IMR-90 (cell line): Measurements from ENCODE around the gene LCE2C. TPM values are rescaled to one million over a fixed set of nuclear protein-coding genes. Genes with fewer than 3 reads are reported as not detected.

Experiments
- ATAC-seq: fragments of 200-7000 bp; cut with Tn5 transposase; 2 replicates; pipeline ENCODE4 v1.9.1; 2020; ENCODE audit warnings: low read depth, mild to moderate bottlenecking, moderate library complexity
- BruUV-seq: library from RNA; stranded (reverse); fragments of 400-500 nt; replicated peaks from 2 replicates; lab custom pipeline; 2021; lab: Mats Ljungman, UMichigan
- CTCF ChIA-PET: fragments of 300-600 bp; formaldehyde crosslinking; extraction: SDS; loops from one replicate; lab custom pipeline; 2021; ENCODE audit warnings: antibody characterized with exemption; lab: Yijun Ruan, JAX
- POLR2A ChIA-PET: fragments of 300-600 bp; sonication (Branson Sonifier 250); formaldehyde crosslinking; loops from one replicate; lab custom pipeline; 2022; ENCODE audit warnings: antibody characterized with exemption; ENCODE audit not compliant: unreplicated experiment; lab: Charles Lee
- DNase-seq: peaks from one replicate; pipeline ENCODE4 v3.0.0; 2013
- H2AFZ ChIP-seq: replicated peaks from 2 replicates; pipeline ENCODE3; 2013; ENCODE audit warnings: low read length, mild to moderate bottlenecking; ENCODE audit not compliant: poor library complexity
- H2AK5ac ChIP-seq: 2 replicates; pipeline ENCODE4 v1.6.1; 2013; ENCODE audit warnings: low read depth, low read length, inconsistent platforms
- H2AK9ac ChIP-seq: replicated peaks from 2 replicates; pipeline ENCODE3; 2013; ENCODE audit warnings: mild to moderate bottlenecking, low read depth, low read length, moderate library complexity; ENCODE audit not compliant: poor library complexity
- H2BK120ac ChIP-seq: 2 replicates; pipeline ENCODE4 v1.6.1; 2013; ENCODE audit warnings: low read depth, low read length, inconsistent platforms
- H2BK15ac ChIP-seq: 3 replicates; pipeline ENCODE4 v1.6.1; 2013; ENCODE audit warnings: low read depth, low read length, inconsistent platforms
- H2BK20ac ChIP-seq: 2 replicates; pipeline ENCODE4 v1.6.1; 2013; ENCODE audit warnings: low read depth, mild to moderate bottlenecking, inconsistent platforms, low read length, moderate library complexity
- H2BK5ac ChIP-seq: 2 replicates; pipeline ENCODE4 v1.6.1; 2013; ENCODE audit warnings: mild to moderate bottlenecking, low read depth, low read length, inconsistent platforms; ENCODE audit not compliant: poor library complexity, severe bottlenecking
- H3K14ac ChIP-seq: replicated peaks from 2 replicates; pipeline ENCODE4 v1.6.1; 2013; ENCODE audit warnings: low read depth, low read length, inconsistent platforms
- H3K18ac ChIP-seq: 2 replicates; pipeline ENCODE4 v1.6.1; 2013; ENCODE audit warnings: low read depth, low read length, control low read depth
- H3K23ac ChIP-seq: 2 replicates; pipeline ENCODE4 v1.6.1; 2013; ENCODE audit warnings: low read depth, low read length, inconsistent platforms
- H3K27ac ChIP-seq: 2 replicates; pipeline ENCODE4 v1.5.1; 2013; ENCODE audit warnings: mild to moderate bottlenecking, control low read depth, low read length; ENCODE audit not compliant: insufficient read depth
- H3K27me3 ChIP-seq: 2 replicates; pipeline ENCODE4 v1.6.1; 2013; ENCODE audit warnings: low read length; ENCODE audit not compliant: control insufficient read depth, insufficient read depth
- H3K36me3 ChIP-seq: 2 replicates; pipeline ENCODE4 v1.6.1; 2013; ENCODE audit warnings: low read length, mixed read lengths; ENCODE audit not compliant: control insufficient read depth, insufficient read depth
- H3K4ac ChIP-seq: 2 replicates; pipeline ENCODE4 v1.6.1; 2013; ENCODE audit warnings: low read depth, low read length, inconsistent platforms
- H3K4me1 ChIP-seq: 2 replicates; pipeline ENCODE4 v1.6.1; 2013; ENCODE audit warnings: low read length, mixed read lengths; ENCODE audit not compliant: control insufficient read depth, insufficient read depth
- H3K4me2 ChIP-seq: 2 replicates; pipeline ENCODE4 v1.6.1; 2013; ENCODE audit warnings: low read depth, mild to moderate bottlenecking, control low read depth, low read length, moderate library complexity
- H3K4me3 ChIP-seq: 2 replicates; pipeline ENCODE4 v1.5.1; 2013; ENCODE audit warnings: low read depth, mild to moderate bottlenecking, control low read depth, low read length, moderate library complexity; ENCODE audit not compliant: insufficient read depth
- H3K56ac ChIP-seq: 2 replicates; pipeline ENCODE4 v1.6.1; 2013; ENCODE audit warnings: low read length, inconsistent platforms; ENCODE audit not compliant: insufficient read depth; ENCODE audit errors: extremely low read depth
- H3K79me1 ChIP-seq, 2 experiments: 2 replicates each; pipeline ENCODE4 v1.6.1; 2013; ENCODE audit warnings: low read length in 2 of 2, inconsistent platforms in 1 of 2, low read depth in 1 of 2
- H3K9ac ChIP-seq: 2 replicates; pipeline ENCODE4 v1.6.1; 2013; ENCODE audit warnings: low read depth, low read length, control low read depth
- H3K9me1 ChIP-seq: 2 replicates; pipeline ENCODE4 v1.6.1; 2013; ENCODE audit warnings: low read length, inconsistent platforms; ENCODE audit not compliant: insufficient read depth
- H3K9me3 ChIP-seq: 2 replicates; pipeline ENCODE4 v1.6.1; 2013; ENCODE audit warnings: low read length; ENCODE audit not compliant: control insufficient read depth, insufficient read depth
- H4K20me1 ChIP-seq: 2 replicates; pipeline ENCODE4 v1.6.1; 2013; ENCODE audit warnings: low read length, inconsistent platforms; ENCODE audit not compliant: insufficient read depth
- H4K5ac ChIP-seq: 2 replicates; pipeline ENCODE4 v1.6.1; 2013; ENCODE audit warnings: mild to moderate bottlenecking, low read depth, low read length, control low read depth
- H4K8ac ChIP-seq, 2 experiments: 2 replicates each; pipeline ENCODE4 v1.6.1; 2013; ENCODE audit warnings: low read depth in 2 of 2, low read length in 2 of 2, control low read depth in 1 of 2, inconsistent platforms in 1 of 2
- H4K91ac ChIP-seq: 2 replicates; pipeline ENCODE4 v1.6.1; 2013; ENCODE audit warnings: low read depth, low read length, inconsistent platforms; ENCODE audit not compliant: insufficient read depth
- BHLHE40 ChIP-seq: fragments of 150-350 bp; IDR thresholded peaks from 2 replicates; pipeline ENCODE4 v1.6.1; 2016; ENCODE audit warnings: mild to moderate bottlenecking, low read depth, low read length
- POLR2A ChIP-seq: IDR thresholded peaks from 2 replicates; pipeline ENCODE4 v1.6.1; 2012; ENCODE audit warnings: mild to moderate bottlenecking, low read depth, low read length
- RAD21 ChIP-seq: IDR thresholded peaks from 2 replicates; pipeline ENCODE4 v1.6.1; 2012; ENCODE audit warnings: low read length, improper control_type of control experiment
- WGBS, 2 experiments: methylation state at CpG; one replicate each; pipeline versions ENCODE4 v1.1.5 to v1.1.7; 2013; ENCODE audit warnings: missing lambda C conversion rate in 2 of 2; ENCODE audit not compliant: insufficient read length in 1 of 2; ENCODE audit errors: extremely low coverage in 2 of 2; 5-methylcytosine and 5-hydroxymethylcytosine counted together
- dilution Hi-C: fragments of 300-500 bp; cut with HindIII; formaldehyde crosslinking; loops from one replicate; pipeline ENCODE4 v1.14.3; 2018; ENCODE audit warnings: low sequenced_read_pairs; ENCODE audit not compliant: unreplicated experiment
- in situ Hi-C: fragments of 300-500 bp; cut with MboI; formaldehyde crosslinking; loops from 3 replicates; pipeline ENCODE4 v1.14.3; 2019; ENCODE audit warnings: low sequenced_read_pairs, inconsistent platforms, mixed read lengths
- intact Hi-C: fragments of 100-400 bp; cut with micrococcal nuclease; formaldehyde crosslinking; loops from 2 replicates; pipeline ENCODE4 v1.10.0; 2022
- polyA plus RNA-seq, 3 experiments: library from polyadenylated mRNA; depleted of rRNA; stranded (reverse); fragments of >200 nt; gene quantifications; 2 replicates each; pipeline ENCODE4 v1.2.3, GENCODE V29; 2012; ENCODE audit warnings: low replicate concordance in 1 of 3
- total RNA-seq: library from RNA; depleted of rRNA; stranded (reverse); fragments of >200 nt; gene quantifications from 2 replicates; pipeline ENCODE4 v1.2.3, GENCODE V29; 2012

LCE2C gene
- total and polyA plus RNA-seq, 2 of the 4 experiments (the other 2 are of a cell fraction), result not detected

GRCh38 chr1:152707860-152708259 is 32.8 kb downstream of the LCE2C start, which contains the start of gene LCE4A:
TSS of gene LCE4A (plus strand) at chr1:152708160. CDS start at chr1:152709076, 916 bp downstream.
- H3K9me3 ChIP-seq, result peaks cover 3% of the 10 kb centered on the region; the same call in 1 of the 2 replicates
- H3K14ac ChIP-seq, result no peak within 1 kb of the TSS
- dilution Hi-C loops (no loop called here), in situ Hi-C loops (no loop called here), intact Hi-C loops (no loop called here)
- H3K9me1 ChIP-seq, result no peaks in the 10 kb centered on the region
- WGBS, 2 experiments, result no CpG with 5 or more reads among the region's 2 CpGs
- H2AK9ac ChIP-seq, result no peak within 1 kb of the TSS
- no peak within 1 kb of the TSS for H3K4me3 ChIP-seq
- no peak within 1 kb of the TSS for H2AK5ac ChIP-seq
- DNase-seq (no peak), ATAC-seq (no peak)
- H3K9ac ChIP-seq, result no peak within 1 kb of the TSS
- H2AFZ ChIP-seq, result no peak within 1 kb of the TSS
- no peak within 1 kb of the TSS for H4K91ac ChIP-seq
- no peaks in the 10 kb centered on the region for H3K79me1 ChIP-seq
- TF ChIP-seq BHLHE40 (no peak), RAD21 (no peak), POLR2A (no peak)
- H2BK15ac ChIP-seq, result no peak within 1 kb of the TSS
- H2BK120ac ChIP-seq, result no peak within 1 kb of the TSS
- H4K20me1 ChIP-seq, result no peaks in the 10 kb centered on the region
- no peaks in the 10 kb centered on the region; the same call in 1 of the 2 replicates for H3K27me3 ChIP-seq
- no peaks in the 10 kb centered on the region for H3K36me3 ChIP-seq
- H3K27ac ChIP-seq, result no peak within 1 kb of the TSS
- H4K5ac ChIP-seq, result no peak within 1 kb of the TSS
- H3K4me2 ChIP-seq, result no peak within 1 kb of the TSS
- H3K18ac ChIP-seq, result no peak within 1 kb of the TSS
- H3K4ac ChIP-seq, result no peak within 1 kb of the TSS
- no peak within 1 kb of the TSS for H4K8ac ChIP-seq
- CTCF ChIA-PET, result no interaction called here
- H3K4me1 ChIP-seq, result no peaks in the 10 kb centered on the region
- no peak within 1 kb of the TSS for H2BK5ac ChIP-seq
- no peak within 1 kb of the TSS for H3K23ac ChIP-seq
- POLR2A ChIA-PET, result no interaction called here
- H3K56ac ChIP-seq, result no peak within 1 kb of the TSS
- no TSS peak for BruUV-seq
- no peak within 1 kb of the TSS for H2BK20ac ChIP-seq
